NK-92 treated with Interleukin-12 subunit alpha and Interleukin-12 subunit beta, amount 100 ng/mL, for 24 hours (cell line): ENCODE data around the gene RNF6.

Experiments used
- DNase-seq: peaks from one replicate; lab custom pipeline; 2025; lab: John Stamatoyannopoulos, UW

Gene RNF6

GRCh38 chr13:26225896-26226617, 3.9 kb upstream of the RNF6 start:
- DNase-seq = no peak

DNA sequence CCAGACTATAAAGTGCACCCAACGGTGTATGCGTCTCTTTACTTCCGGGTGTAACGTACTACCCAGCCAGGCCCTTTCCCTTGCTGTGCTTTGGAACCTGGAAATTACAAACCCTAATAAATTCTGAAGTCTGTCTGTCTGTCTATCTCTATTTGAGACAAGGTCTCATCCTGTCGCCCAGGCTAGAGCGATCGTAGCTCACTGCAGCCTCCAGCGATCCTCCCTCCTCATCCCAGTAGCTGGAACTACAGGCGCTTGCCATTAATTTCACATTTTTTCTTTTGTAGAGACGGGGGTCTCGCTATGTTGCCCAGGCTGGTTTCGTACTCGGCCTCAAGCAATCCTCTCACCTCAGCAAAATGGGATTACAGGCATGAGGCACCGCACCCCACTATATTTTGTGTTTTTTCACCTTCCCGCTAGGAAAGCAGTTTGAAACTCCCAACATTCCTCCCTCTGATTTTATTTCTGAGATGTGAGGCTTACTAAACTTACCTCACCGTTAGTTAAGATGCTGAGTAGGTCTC, 469 bp upstream of the RNF6 start:
- DNase-seq = no peak

DNA sequence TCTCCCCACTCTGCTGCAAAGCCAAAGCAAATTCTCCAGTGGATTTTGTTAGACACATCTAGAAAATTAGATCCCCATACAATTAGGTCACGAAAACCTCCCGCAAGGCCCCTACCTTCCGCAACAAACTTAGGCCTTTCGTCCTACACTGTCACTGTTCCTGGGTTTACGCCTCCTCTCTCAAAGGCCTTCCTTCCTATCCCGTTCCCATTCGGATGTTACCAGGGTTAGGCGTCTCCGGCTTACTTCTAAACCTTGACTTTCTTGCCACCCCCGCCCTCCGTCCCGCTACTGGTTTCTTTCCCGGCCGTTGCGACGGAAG, 754 bp downstream of the RNF6 start:
- no peak for DNase-seq

- no peak for DNase-seq
Observed at GRCh38 chr13:26220575-26220974, 1.5 kb downstream of the RNF6 start.

- DNase-seq = no peak
Observed at GRCh38 chr13:26219726-26220125, 2.4 kb downstream of the RNF6 start.

DNA sequence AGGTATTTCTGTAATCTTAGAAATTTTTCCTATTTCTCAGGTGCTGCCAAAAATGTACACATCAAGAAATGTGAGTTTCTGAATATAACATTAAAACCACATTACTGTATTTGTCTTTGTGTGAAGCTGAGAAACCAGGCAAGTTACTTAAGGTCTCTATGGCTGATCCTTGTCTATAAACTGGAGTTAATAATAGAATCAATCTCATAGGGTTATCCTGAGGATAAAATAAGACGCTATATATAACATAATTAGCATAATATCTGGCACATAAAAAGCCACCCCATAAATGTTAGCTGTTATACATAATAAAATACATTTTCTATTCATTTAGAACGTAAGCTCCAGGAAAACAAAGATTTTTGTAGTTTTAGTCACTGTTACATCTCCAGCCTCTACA, 6.1 kb downstream of the RNF6 start:
- no peak for DNase-seq

GRCh38 chr13:26213982-26214381, 8.1 kb downstream of the RNF6 start:
- no peak for DNase-seq

- DNase-seq = no peak
Observed at GRCh38 chr13:26213345-26213744, 8.8 kb downstream of the RNF6 start.

GRCh38 chr13:26208287-26208686, 13.8 kb downstream of the RNF6 start:
- no peak for DNase-seq

DNA sequence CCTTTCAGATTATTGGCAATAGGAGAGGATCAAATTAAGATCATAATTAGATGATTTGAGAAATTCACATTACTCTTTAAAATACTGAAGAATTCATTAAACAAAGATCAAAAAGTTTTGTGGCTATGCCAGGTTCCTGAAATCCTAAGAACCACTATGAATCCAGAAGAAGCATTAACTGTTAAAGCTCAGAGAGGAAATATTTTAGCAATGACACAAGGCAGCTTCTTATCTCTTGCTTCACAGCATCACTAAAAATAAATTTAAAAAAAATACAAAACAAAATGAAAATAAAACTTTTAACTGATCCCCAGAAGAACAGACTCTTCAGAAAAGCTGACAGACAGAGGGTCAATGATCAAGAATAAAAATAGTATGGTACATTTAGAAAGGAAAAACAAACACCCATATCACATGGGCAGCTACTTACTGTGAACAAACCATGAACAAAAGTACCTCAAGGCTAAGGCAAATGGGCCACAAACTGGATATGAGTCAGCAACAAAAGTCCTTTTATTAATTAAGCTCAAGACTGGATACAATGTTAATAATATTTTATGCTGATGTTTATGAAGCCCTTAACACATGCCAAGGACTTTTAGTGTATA, 19.6 kb downstream of the RNF6 start:
- DNase-seq = no peak

- no peak for DNase-seq
Observed at GRCh38 chr13:26200811-26201210, 21.3 kb downstream of the RNF6 start.

- no peak for DNase-seq
Observed at GRCh38 chr13:26198116-26198515, 24.0 kb downstream of the RNF6 start.

DNA sequence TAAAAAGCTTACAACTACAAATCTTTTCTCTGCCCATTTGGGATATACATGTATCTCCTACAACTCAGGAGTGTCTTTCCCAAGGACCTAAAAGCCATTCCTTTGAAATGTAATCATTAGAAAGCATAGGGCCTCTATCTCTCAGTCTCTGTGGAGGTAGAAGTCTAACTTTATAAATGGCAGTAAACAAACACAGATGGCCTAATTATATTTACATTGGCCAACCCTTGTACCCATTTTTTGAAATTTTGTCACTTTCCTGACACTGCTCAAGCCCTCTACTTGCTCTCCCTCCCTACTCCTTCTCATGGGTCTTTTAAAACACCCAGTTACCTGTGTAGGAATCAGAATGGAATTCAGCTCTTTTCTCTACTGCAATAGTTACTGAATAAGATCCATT, 24.8 kb downstream of the RNF6 start:
- DNase-seq = no peak

- DNase-seq = no peak
Observed at GRCh38 chr13:26186995-26187394, 35.1 kb downstream of the RNF6 start.

DNA sequence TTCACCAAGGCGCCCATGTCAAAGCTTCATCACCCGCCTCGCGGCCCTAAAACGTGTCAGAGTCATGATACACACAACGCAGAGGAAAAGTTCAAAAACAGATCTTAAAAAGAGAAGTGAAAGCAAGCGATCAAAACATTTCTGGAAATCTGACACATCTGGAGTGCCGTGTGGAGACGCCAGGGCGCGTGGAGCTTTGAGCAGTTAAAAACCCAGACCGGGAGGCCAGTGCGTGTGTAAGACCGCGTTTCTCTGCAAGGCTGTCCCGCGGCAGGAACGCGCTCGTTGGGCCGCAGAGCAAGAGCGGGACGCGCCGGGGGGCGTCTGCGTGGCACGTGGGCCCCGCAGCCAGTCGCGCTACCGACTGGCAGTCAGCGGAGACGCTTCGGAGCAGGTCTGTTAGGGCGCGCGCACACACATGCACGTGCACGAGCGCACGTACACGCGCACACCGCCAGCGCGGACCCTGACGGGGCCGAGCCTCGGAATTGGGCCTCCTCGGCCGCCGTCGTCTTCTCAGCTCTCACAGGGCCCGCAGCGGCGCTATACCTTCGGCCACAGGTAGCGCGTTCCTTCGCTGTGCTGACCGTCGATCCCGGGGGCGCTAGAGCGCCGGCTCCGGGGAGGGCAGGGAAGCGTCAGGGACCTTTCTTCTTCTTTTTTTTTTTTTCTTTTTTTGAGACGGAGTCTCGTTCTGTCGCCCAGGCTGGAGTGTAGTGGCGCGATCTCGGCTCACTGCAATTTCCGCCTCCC, 35.8 kb downstream of the RNF6 start:
- DNase-seq = no peak

DNA sequence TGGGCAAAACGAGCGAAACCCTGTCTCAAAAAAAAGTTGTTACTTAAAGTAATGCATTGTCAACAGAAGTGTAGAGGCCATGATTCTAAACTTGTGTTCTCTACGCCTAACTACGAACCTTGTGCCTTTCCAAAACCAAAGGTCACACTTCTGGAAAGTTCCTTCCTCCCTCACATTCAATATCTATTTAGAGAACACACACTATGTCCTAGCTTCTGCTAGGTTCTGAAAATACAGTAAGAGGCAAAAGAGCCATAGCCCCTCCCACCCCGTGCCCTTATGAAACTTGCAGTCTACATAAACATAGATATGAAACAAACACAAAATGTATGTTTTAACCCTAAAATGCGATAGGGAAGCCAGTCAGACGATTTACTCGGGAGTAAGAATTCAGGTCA, 36.4 kb downstream of the RNF6 start:
- no peak for DNase-seq

GRCh38 chr13:26184791-26185250, 37.3 kb downstream of the RNF6 start:
- DNase-seq = peak; percentile 11

DNA sequence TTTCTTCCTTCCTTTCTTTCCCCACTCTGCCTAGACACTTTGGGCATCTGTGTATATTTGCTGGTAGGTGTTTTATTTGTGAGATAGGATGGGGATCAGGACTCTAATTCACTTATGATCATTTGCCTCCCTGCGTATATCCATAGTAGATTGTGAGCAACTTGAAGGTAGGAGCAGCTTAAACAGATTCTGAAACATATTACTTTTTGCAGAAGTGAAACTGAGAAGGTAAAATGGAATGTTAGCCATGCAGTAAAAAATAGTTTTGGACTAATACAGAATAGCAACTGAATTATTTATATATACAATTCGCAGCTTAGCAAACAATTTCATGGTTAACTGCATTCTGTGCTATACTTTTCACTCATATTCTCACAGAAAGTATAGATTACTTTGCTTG, 38.7 kb downstream of the RNF6 start:
- no peak for DNase-seq

DNA sequence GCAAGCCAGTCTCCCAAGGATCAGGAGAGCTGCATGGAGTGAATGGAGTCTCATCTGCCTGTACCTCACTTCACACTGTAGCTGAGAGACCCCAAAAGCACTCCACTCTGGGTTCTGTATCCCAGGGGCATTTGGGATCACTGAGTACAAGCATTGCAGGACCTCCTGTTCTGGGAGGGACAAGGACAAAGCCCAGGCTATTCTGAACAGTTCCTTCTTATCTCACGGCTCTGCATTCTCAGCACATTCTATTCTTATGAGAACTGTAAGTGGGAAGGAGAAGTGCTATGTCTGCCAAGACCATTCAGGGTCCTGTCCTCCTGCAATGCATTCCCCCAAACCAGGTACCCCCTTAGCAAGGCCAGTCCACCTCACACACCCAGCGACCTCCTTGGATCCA, 42.8 kb downstream of the RNF6 start:
- DNase-seq = no peak

- DNase-seq = no peak
Observed at GRCh38 chr13:26168835-26169234, 53.3 kb downstream of the RNF6 start.

DNA sequence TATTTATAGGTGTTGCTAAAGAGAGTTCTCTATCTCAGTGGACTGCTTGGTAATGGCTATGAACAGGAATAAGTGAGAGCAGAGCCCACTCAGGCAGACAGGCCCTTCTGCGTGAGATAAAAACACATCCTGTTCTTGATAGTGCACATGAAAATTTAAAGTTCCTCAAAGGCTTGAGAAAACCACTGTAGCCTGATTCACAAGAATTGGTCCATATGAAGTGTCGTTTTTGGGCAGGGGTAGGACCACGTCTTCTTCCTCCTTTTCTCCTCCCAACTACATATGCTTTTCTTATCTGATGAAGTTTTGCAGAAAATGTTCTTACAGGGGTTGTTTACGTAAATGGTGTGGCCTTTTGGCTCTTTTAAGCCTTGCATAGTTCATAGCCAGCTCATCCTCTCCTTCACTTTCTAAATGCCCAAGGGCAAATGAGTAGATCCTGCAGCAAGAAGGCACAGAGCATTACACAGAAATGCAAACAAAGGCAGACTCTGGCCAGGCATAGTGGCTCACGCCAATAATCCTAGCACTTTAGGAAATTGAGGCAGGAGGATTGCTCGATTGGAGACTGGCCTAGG, 53.8 kb downstream of the RNF6 start:
- no peak for DNase-seq

DNA sequence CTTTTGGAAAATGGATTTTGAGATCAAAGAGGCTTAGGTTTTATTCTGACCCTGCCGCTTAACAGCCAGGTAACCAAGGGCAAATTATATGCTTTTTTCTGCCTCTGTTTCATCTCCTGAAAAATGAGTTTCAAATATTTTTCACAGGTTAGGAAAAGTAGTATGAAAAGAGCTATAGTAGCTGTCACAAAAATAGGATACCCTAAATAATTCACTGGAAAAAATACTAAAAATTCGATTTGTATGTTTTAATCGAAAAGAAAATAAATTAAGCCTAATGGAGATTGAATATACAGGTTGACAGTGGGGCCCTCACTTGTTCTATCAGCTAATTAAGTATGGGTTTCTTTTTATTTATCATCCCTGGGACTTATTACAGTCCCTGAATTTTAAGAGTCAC, 58.3 kb downstream of the RNF6 start:
- no peak for DNase-seq
